Mammary epithelial cell (primary cell): Measurements from ENCODE around the gene SLAMF1.

Experiments
- CTCF ChIP-seq, 2 donors: IDR thresholded peaks in 1 of 2; conservative IDR thresholded peaks in 1 of 2; 2 replicates each; pipeline ENCODE4 v1.5.1; 2011 to 2012; ENCODE audit warnings: inconsistent platforms in 2 of 2, low read length in 2 of 2, mild to moderate bottlenecking in 2 of 2, control low read depth in 1 of 2, low read depth in 1 of 2; ENCODE audit not compliant: insufficient read depth in 1 of 2; ENCODE audit errors: extremely low read depth in 1 of 2
- EZH2 ChIP-seq: IDR thresholded peaks from 2 replicates; pipeline ENCODE4 v1.6.1; 2012; ENCODE audit warnings: low read length, inconsistent platforms, borderline replicate concordance

DNA sequence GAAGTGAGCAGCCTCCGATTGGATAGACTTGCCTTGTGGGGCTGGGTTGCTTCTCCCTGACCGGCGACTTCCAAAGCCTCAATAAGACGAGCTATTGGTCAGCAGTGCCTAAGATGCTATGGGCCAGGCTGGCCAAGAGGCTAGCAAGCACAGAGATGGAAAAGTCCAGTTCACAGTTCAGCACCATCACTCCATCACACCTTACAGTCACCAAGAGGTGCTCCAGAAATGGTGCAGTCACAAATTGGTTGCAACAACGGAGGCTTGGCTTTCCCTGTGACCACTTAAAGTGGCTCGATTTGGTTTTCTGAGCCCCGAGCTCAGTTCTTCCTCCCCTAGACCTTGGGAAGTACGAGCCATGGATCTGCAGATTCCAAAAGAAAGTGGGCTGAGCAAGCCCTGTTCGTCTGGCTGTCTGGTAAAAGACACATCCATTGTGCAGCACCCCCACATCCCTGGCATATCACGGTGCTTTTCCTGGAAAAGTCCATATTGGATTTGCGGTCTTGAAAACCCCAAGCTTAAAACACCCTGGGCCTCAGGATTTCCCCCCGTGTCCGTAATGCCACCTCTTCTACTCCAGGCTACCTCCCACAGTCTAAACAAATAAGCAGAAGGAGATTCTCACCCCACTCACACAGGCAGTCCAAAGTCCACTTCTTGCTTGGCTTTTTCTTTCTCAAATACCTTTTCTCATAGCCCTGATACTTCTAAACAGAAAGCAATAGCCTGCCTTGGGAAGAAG, 1.3 kb downstream of the SLAMF1 start:
- TF ChIP-seq CTCF (conservative IDR thresholded peaks at IDR 0.05 in 1 of 2, IDR thresholded peaks at IDR 0.05 in 1 of 2; ENCODE audit: extremely low read depth in 1 of 2, insufficient read depth in 1 of 2, low read depth in 1 of 2, low read length in 2 of 2) (no peak), EZH2 (no peak)
